HepG2 (cell line): Measurements from ENCODE around the gene CACNA1C. TPM values are rescaled to one million over a fixed set of nuclear protein-coding genes. Genes with fewer than 3 reads are reported as not detected.

Experiments used
- ATAC-seq: fragments of 200-7000 bp; cut with Tn5 transposase; 3 replicates; pipeline ENCODE4 v1.9.1; 2020; ENCODE audit warnings: mild to moderate bottlenecking, moderate library complexity
- BruUV-seq: library from RNA; stranded (reverse); fragments of 400-500 nt; replicated peaks from 2 replicates; lab custom pipeline; 2021; lab: Mats Ljungman, UMichigan
- CTCF ChIA-PET: fragments of 300-600 bp; formaldehyde crosslinking; extraction: SDS; loops from one replicate; lab custom pipeline; 2021; ENCODE audit warnings: low total read pairs, inconsistent platforms, low intra/inter-chr PET ratio; lab: Yijun Ruan, JAX
- POLR2A ChIA-PET: fragments of 350-600 bp; sonication (Branson Sonifier 250); formaldehyde crosslinking; loops from one replicate; lab custom pipeline; 2020; ENCODE audit warnings: antibody characterized with exemption, inconsistent platforms; lab: Yijun Ruan, JAX
- DNase-seq: peaks from one replicate; pipeline ENCODE4 v3.0.0-alpha.2; 2015; ENCODE audit warnings: low spot score
- FAIRE-seq: peaks from 3 replicates; lab custom pipeline; 2011; peaks lifted over from hg19 to GRCh38; lab: Jason Lieb, UNC
- H2AFZ ChIP-seq: one replicate; pipeline ENCODE4 v1.6.1; 2011; ENCODE audit warnings: low read length, inconsistent platforms
- H3K27ac ChIP-seq: fragments of 300-600 bp; 3 replicates; pipeline ENCODE4 v1.8.0; 2011; ENCODE audit warnings: mixed run types, mild to moderate bottlenecking, mixed read lengths, low read length, inconsistent platforms; ENCODE audit not compliant: insufficient read depth; ENCODE audit errors: extremely low read length
- H3K27me3 ChIP-seq, 2 experiments: fragments of 200-600 bp in 1 of 2; 2 replicates in 1 of 2; 3 replicates in 1 of 2; pipeline versions ENCODE4 v1.6.0 to v1.8.0; 2011; ENCODE audit warnings: low read length in 2 of 2, mild to moderate bottlenecking in 2 of 2, moderate library complexity in 2 of 2, inconsistent platforms in 1 of 2; ENCODE audit not compliant: insufficient read depth in 2 of 2, control insufficient read depth in 1 of 2
- H3K36me3 ChIP-seq, 2 experiments: fragments of 200-600 bp in 1 of 2; replicated peaks in 1 of 2; 2 replicates in 1 of 2; 3 replicates in 1 of 2; pipeline versions ENCODE4 v1.5.1 to v1.8.0; 2011; ENCODE audit warnings: low read length in 2 of 2, inconsistent platforms in 1 of 2; ENCODE audit not compliant: insufficient read depth in 2 of 2, control insufficient read depth in 1 of 2
- H3K4me1 ChIP-seq: 2 replicates; pipeline ENCODE4 v1.5.1; 2012; ENCODE audit warnings: low read length, inconsistent platforms; ENCODE audit not compliant: insufficient read depth
- H3K4me2 ChIP-seq: 2 replicates; pipeline ENCODE4 v1.6.0; 2011; ENCODE audit warnings: low read depth, low read length, inconsistent platforms
- H3K4me3 ChIP-seq, 3 experiments: fragments of 200-600 bp in 1 of 3; sonication (generic), shearing (Covaris generic) in 1 of 3; replicated peaks in 1 of 3; 2 replicates each; pipeline ENCODE4 v1.5.1; 2011 to 2016; ENCODE audit warnings: low read length in 3 of 3, inconsistent platforms in 2 of 3, low read depth in 2 of 3, mild to moderate bottlenecking in 2 of 3, control low read depth in 1 of 3, mixed read lengths in 1 of 3; ENCODE audit not compliant: insufficient read depth in 1 of 3
- H3K79me2 ChIP-seq: one replicate; pipeline ENCODE4 v1.6.1; 2011; ENCODE audit warnings: low read length, inconsistent platforms; ENCODE audit not compliant: insufficient read depth
- H3K9ac ChIP-seq: 2 replicates; pipeline ENCODE4 v1.6.0; 2011; ENCODE audit warnings: mild to moderate bottlenecking, low read depth, low read length, inconsistent platforms; ENCODE audit not compliant: insufficient read depth
- H3K9me3 ChIP-seq: 2 replicates; pipeline ENCODE4 v1.5.1; 2012; ENCODE audit warnings: mild to moderate bottlenecking, low read length
- H4K20me1 ChIP-seq: 2 replicates; pipeline ENCODE4 v1.6.0; 2011; ENCODE audit warnings: inconsistent platforms, mild to moderate bottlenecking, low read length, moderate library complexity; ENCODE audit not compliant: insufficient read depth
- ARNT2 ChIP-seq: sonication (generic); formaldehyde crosslinking; IDR thresholded peaks from 2 replicates; pipeline ENCODE4 v1.8.0; 2022; ENCODE audit warnings: mild to moderate bottlenecking, low read depth, missing genetic modification reagents, moderate library complexity
- FOXK2 ChIP-seq: fragments of 450-650 bp; IDR thresholded peaks from 2 replicates; pipeline ENCODE4 v1.6.1; 2016
- JUND ChIP-seq: sonication (generic); formaldehyde crosslinking; IDR thresholded peaks from 2 replicates; pipeline ENCODE4 v1.8.0; 2022; ENCODE audit warnings: mild to moderate bottlenecking, missing genetic modification reagents
- KLF13 ChIP-seq: sonication (generic); formaldehyde crosslinking; IDR thresholded peaks from 2 replicates; pipeline ENCODE4 v1.4.0; 2020; ENCODE audit warnings: mild to moderate bottlenecking, missing genetic modification reagents
- POLR2G ChIP-seq: fragments of 200-400 bp; formaldehyde crosslinking; IDR thresholded peaks from 2 replicates; pipeline ENCODE4 v1.6.1; 2018; ENCODE audit warnings: mild to moderate bottlenecking, low read depth, low read length, moderate library complexity
- ZNF564 ChIP-seq: sonication (generic); formaldehyde crosslinking; IDR thresholded peaks from 2 replicates; pipeline ENCODE4 v1.8.1; 2023; ENCODE audit warnings: mild to moderate bottlenecking, missing genetic modification reagents
- ZNF660 ChIP-seq: sonication (generic); formaldehyde crosslinking; IDR thresholded peaks from 2 replicates; pipeline ENCODE4 v1.5.1; 2020; ENCODE audit warnings: mild to moderate bottlenecking, low read depth, missing genetic modification reagents, borderline replicate concordance
- ZSCAN31 ChIP-seq: sonication (generic); formaldehyde crosslinking; IDR thresholded peaks from 2 replicates; pipeline ENCODE4 v1.5.0; 2020; ENCODE audit warnings: low read depth, mild to moderate bottlenecking, missing genetic modification reagents
- WGBS: methylation state at CpG from one replicate; pipeline ENCODE4 v1.1.6; 2017; ENCODE audit warnings: low lambda C conversion rate; 5-methylcytosine and 5-hydroxymethylcytosine counted together
- in situ Hi-C: cut with HindIII; loops from 2 replicates; pipeline ENCODE4 v1.10.0; 2017; ENCODE audit warnings: low pct_unique_long_range_greater_than_20kb; ENCODE audit not compliant: extremely low pct_ligation_motif_present
- intact Hi-C: fragments of 100-400 bp; cut with micrococcal nuclease; formaldehyde crosslinking; loops from one replicate; pipeline ENCODE4 v1.10.0; 2022; ENCODE audit not compliant: unreplicated experiment
- polyA plus RNA-seq, 8 experiments: library from polyadenylated mRNA; depleted of rRNA in 3 of 8; stranded (reverse) in 7 of 8; unstranded in 1 of 8; fragments of >200 nt; fragmentation: Illumina TruSeq in 4 of 8; extraction: Trizol in 4 of 8; gene quantifications; 2 replicates each; pipeline versions ENCODE4 v1.2.1 to v1.2.3, GENCODE V29; 2011 to 2016; ENCODE audit warnings: low read depth in 4 of 8, missing spikeins in 1 of 8, mixed read lengths in 1 of 8; ENCODE audit not compliant: insufficient read depth in 1 of 8
- total RNA-seq, 5 experiments: library from RNA; depleted of rRNA; stranded (reverse); fragments of >200 nt; fragmentation: Illumina TruSeq; extraction: Trizol; gene quantifications; 2 replicates each; pipeline ENCODE4 v1.2.3, GENCODE V29; 2016; ENCODE audit warnings: low read depth in 1 of 5
- TF ChIP-seq, protein P1 (sequence below): IDR thresholded peaks from 2 replicates; pipeline ENCODE4 v1.6.1; 2012; ENCODE audit warnings: low read length, improper control_type of control experiment
- TF ChIP-seq, protein P2 (sequence below): sonication (generic); formaldehyde crosslinking; IDR thresholded peaks from 2 replicates; pipeline ENCODE4 v1.8.0; 2022; ENCODE audit warnings: low read depth, missing genetic modification reagents

CACNA1C gene
- total and polyA plus RNA-seq, 2 of the 13 experiments (the other 11 are each of a cell fraction or from before 2014, with no cell fraction given): not detected

DNA sequence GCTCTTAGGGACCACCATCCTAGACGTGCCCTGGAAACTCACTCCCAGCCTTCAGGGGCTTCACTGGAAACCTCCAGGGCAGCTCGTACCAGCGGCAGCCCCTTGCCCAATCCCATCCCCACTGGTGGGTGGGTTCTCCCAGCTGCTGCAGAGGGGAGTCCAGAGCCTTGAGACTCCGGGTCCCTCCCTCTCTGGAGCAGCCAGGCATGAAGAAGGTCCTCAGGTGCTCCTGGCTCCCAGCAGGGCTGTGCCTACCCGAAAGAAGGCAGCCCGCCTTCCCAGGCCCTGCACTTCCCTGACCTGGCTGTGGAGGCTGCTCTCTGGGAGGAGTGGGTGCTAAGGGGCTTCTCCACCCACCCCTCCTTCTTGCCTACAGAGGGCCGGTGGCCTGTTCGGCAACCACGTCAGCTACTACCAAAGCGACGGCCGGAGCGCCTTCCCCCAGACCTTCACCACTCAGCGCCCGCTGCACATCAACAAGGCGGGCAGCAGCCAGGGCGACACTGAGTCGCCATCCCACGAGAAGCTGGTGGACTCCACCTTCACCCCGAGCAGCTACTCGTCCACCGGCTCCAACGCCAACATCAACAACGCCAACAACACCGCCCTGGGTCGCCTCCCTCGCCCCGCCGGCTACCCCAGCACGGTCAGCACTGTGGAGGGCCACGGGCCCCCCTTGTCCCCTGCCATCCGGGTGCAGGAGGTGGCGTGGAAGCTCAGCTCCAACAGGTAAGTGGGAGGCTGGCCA, 626.5 kb downstream of the CACNA1C start:
- intact Hi-C loops (no loop called here), in situ Hi-C loops (no loop called here)
- Histone ChIP-seq H3K4me2 (no peak overlapping the region), H3K27ac (no peak overlapping the region), H3K4me1 (no peaks in the 10 kb centered on the region), H3K27me3 (peaks cover 5 to 32% of the 10 kb centered on the region in 2 experiments; a peak in 4 of 5 replicates), H3K9me3 (no peaks in the 10 kb centered on the region), H3K36me3 (no peaks in the 10 kb centered on the region), H3K9ac (no peak overlapping the region), H3K79me2 (no peaks in the 10 kb centered on the region)
- POLR2A ChIA-PET: no interaction called here
- no peak for FAIRE-seq
- BruUV-seq: no TSS peak
- ATAC-seq: no peak
- 0% methylated on average over 3 of the region's 33 CpGs for WGBS
- DNase-seq: no peak
- CTCF ChIA-PET: no interaction called here
- no peak for TF ChIP-seq KLF13
- no peak for TF ChIP-seq ZNF660 (CRISPR knock-in tag)
- TF ChIP-seq, all 625 proteins: peak for 0
- no peak overlapping the region for H2AFZ ChIP-seq
- H3K4me3 ChIP-seq: no peak overlapping the region
- H4K20me1 ChIP-seq: no peaks in the 10 kb centered on the region; the same call in 1 of the 2 replicates

DNA sequence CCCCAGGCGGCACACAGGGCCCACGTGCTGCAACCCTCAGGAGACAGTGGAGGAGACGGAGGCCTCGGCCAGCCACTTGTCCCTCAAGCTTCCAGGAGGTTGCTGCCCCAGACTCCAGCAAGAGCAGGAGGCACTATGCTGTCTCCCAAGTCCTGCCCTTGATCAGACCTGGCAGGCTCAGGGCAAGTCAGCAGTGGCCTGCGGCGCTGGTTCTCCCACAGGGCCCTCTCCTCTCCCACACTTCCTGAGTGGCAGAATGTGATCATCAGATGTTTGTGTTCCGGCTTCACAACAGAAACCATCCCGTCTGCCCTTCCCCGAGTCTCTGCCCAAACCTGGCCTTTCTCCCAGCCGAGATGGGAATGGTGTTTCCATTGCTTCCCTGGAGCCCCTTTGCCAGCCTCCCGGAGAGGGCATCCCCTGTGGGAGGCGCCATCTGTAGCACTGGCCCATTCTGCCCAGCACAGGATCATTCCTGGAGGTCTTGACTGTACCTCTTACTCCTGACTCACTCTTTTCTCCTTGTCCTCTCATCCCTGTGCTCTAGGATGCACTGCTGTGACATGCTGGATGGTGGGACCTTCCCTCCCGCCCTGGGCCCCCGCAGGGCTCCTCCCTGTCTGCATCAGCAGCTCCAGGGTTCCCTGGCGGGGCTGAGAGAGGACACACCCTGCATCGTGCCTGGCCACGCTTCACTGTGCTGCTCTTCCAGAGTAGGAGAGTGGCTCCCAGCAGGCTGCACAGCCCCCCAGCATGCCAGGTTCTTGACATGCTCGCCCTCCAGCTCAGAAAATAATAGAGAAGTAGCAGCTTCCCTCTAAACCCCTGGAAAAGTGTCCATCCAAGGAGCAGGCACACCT, 627.3 kb downstream of the CACNA1C start:
- no peaks in the 10 kb centered on the region for H3K79me2 ChIP-seq
- BruUV-seq: no TSS peak
- intact Hi-C loops (no loop called here), in situ Hi-C loops (no loop called here)
- no peak overlapping the region for H3K4me2 ChIP-seq
- DNase-seq (no peak), FAIRE-seq (no peak), ATAC-seq (no peak)
- H3K36me3 ChIP-seq: no peaks in the 10 kb centered on the region
- WGBS: 29% methylated on average over 6 of the region's 18 CpGs
- ChIA-PET POLR2A (no interaction called here), CTCF (no interaction called here)
- H4K20me1 ChIP-seq: no peaks in the 10 kb centered on the region; the same call in 1 of the 2 replicates
- H3K27ac ChIP-seq: no peak overlapping the region
- H3K9ac ChIP-seq: no peak overlapping the region
- H2AFZ ChIP-seq: no peak overlapping the region
- H3K27me3 ChIP-seq: peaks cover 5 to 25% of the 10 kb centered on the region in 2 experiments; a peak in 4 of 5 replicates
- H3K4me1 ChIP-seq: no peaks in the 10 kb centered on the region
- H3K4me3 ChIP-seq: no peak overlapping the region
- no peaks in the 10 kb centered on the region for H3K9me3 ChIP-seq
- no peak for TF ChIP-seq POLR2G
- no peak for TF ChIP-seq ZSCAN31 (CRISPR knock-in tag)
- TF ChIP-seq, protein P1, sequence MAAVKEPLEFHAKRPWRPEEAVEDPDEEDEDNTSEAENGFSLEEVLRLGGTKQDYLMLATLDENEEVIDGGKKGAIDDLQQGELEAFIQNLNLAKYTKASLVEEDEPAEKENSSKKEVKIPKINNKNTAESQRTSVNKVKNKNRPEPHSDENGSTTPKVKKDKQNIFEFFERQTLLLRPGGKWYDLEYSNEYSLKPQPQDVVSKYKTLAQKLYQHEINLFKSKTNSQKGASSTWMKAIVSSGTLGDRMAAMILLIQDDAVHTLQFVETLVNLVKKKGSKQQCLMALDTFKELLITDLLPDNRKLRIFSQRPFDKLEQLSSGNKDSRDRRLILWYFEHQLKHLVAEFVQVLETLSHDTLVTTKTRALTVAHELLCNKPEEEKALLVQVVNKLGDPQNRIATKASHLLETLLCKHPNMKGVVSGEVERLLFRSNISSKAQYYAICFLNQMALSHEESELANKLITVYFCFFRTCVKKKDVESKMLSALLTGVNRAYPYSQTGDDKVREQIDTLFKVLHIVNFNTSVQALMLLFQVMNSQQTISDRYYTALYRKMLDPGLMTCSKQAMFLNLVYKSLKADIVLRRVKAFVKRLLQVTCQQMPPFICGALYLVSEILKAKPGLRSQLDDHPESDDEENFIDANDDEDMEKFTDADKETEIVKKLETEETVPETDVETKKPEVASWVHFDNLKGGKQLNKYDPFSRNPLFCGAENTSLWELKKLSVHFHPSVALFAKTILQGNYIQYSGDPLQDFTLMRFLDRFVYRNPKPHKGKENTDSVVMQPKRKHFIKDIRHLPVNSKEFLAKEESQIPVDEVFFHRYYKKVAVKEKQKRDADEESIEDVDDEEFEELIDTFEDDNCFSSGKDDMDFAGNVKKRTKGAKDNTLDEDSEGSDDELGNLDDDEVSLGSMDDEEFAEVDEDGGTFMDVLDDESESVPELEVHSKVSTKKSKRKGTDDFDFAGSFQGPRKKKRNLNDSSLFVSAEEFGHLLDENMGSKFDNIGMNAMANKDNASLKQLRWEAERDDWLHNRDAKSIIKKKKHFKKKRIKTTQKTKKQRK: no peak
- TF ChIP-seq ZNF564: no peak
- TF ChIP-seq ARNT2 (CRISPR knock-in tag): no peak
- TF ChIP-seq JUND (CRISPR knock-in tag): no peak
- TF ChIP-seq FOXK2: no peak
- TF ChIP-seq, protein P2, sequence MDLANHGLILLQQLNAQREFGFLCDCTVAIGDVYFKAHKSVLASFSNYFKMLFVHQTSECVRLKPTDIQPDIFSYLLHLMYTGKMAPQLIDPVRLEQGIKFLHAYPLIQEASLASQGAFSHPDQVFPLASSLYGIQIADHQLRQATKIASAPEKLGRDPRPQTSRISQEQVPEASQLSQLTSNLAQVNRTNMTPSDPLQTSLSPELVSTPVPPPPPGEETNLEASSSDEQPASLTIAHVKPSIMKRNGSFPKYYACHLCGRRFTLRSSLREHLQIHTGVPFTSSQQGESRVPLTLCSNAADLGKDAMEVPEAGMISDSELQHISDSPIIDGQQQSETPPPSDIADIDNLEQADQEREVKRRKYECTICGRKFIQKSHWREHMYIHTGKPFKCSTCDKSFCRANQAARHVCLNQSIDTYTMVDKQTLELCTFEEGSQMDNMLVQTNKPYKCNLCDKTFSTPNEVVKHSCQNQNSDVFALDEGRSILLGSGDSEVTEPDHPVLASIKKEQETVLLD: no peak
